Gastrocnemius medialis (tissue), 4 donors: ENCODE data around the gene GOLGA3.

Experiments
- CTCF ChIP-seq, 5 experiments: fragments of 450-650 bp in 3 of 5; fragments of 200-600 bp in 2 of 5; sonication (generic) in 2 of 5; IDR thresholded peaks in 4 of 5; conservative IDR thresholded peaks in 1 of 5; 1 replicate in 4 of 5; 2 replicates in 1 of 5; pipeline ENCODE4 v1.5.1; 2016 to 2019; ENCODE audit warnings: antibody characterized with exemption in 5 of 5, mild to moderate bottlenecking in 3 of 5, moderate library complexity in 3 of 5
- POLR2A ChIP-seq, 2 donors: fragments of 450-650 bp; IDR thresholded peaks; one replicate each; pipeline ENCODE4 v1.6.1; 2017; ENCODE audit warnings: antibody characterized with exemption in 2 of 2, mild to moderate bottlenecking in 2 of 2, moderate library complexity in 2 of 2

GRCh38 chr12:132736378-132736777 lies 92.3 kb downstream of the GOLGA3 start:
- TF ChIP-seq POLR2A (IDR thresholded peaks at IDR 0.05) (no peak), CTCF (IDR thresholded peaks at IDR 0.05 in 4 of 5, conservative IDR thresholded peaks at IDR 0.05 in 1 of 5) (no peak)
